HG03571 (cell line): Measurements from ENCODE around the gene DMRT2.

ENCODE experiments used
- ATAC-seq: cut with Tn5 transposase; IDR thresholded peaks from one replicate; pipeline ENCODE4 v1.9.1; 2021; ENCODE audit not compliant: unreplicated experiment

DMRT2 gene

DNA sequence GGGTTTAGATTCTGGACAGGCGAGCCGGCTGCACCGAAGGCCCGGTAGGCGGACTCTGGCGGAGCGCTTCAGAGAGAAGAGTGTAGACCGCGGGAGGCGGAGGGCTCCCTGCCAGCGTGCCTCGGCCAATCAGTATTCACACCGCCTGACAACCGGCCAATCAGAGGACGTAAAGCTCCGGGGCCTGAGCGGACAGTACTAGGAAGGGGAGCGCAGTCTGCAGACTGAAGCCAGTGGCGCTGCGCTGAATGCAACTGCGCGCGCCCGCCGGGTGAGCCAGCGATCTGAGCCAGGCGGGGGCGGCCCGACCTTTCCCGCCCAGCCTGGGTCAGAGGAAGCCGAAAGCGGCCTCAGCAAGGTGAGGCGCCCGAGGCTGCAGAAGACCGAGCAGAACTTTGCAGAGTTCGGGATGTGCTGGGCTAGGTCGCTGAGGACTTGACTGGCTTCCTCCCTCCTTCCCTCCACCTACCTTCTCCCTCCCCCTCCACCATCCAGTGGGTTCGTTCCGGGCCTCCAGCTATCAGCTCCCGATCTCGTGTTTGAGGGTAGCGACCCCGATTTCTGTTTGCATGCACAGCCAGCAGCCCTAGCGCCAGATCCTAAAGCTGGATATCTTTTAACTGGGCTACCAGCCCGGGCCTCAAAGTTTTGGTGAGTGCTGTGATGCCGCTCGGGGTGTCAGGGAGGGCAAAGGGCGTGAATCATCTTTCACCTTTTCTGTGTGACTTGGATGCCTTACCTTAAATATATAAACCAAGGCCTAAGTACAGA, at the start of gene DMRT2:
TSS of gene DMRT2 (plus strand) at position 233 of the 771 bp plus-strand sequence. CDS start 1,257 bp downstream, outside the sequence.
- no peak for ATAC-seq

DNA sequence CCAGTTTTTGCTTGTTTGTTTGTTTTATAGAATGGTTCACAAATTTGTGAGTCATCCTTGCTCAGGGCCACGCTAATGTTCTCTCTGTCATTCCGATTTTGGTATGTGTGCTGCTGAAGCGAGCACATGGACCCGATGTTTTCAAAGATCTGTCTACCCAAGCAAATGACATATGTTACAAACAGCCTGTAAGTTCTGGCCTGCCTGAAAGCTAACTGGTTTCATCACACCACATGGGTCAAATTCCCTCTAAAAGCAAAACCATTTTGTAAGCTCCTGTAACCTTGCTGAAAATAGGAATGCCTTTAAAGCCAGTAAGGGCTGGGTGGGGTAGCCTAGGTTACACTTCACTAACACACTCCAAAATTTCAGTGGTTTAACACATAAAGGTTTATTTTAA, 48.3 kb upstream of the DMRT2 start:
- no peak for ATAC-seq

DNA sequence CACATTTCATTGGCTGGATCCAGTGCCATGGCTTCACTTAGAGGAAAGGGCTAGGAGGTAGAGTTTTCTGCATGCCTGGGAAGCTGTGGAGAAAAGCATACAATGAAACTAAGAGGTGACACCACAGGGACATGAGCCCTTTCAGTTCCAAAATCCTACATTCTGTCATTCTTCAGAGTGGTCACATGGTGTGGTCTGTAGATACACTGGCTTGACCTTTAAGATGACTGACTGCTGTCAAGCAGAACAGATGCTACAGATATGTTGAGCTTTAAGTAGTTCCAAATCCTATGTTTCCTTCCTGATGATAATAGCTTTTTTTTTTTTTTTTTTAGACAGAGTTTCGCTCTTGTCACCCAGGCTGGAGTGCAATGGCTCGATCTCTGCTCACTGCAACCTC, 47.5 kb upstream of the DMRT2 start:
- no peak for ATAC-seq

DNA sequence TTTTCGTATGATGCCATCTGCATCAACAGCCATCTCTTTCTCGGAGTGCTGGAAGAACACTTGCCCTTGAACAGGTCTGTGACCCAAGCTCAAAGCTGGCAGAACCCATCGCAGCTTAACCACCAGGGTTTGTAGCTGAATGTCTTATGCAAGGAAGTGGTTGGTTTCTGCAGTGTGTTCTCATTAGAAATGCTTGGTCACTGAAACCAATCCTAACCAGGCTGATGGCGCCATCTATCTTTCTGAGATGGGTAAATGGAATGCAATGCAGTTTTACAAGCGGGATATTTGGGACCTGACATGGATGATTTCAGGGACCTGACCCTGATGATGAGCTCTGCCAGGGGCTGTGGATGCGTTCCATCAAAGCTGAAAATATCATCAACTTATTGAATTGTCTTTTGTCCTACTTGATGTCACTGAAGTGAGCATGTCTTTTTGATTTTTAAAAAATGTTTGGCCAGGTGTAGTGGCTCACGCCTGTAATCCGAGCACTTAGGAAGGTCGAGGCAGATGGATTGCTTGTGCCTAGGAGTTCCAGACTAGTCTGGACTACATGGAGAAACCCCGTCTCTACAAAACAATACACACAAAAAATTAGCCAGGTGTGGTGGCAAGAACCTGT, 45.0 kb upstream of the DMRT2 start:
- ATAC-seq = no peak

DNA sequence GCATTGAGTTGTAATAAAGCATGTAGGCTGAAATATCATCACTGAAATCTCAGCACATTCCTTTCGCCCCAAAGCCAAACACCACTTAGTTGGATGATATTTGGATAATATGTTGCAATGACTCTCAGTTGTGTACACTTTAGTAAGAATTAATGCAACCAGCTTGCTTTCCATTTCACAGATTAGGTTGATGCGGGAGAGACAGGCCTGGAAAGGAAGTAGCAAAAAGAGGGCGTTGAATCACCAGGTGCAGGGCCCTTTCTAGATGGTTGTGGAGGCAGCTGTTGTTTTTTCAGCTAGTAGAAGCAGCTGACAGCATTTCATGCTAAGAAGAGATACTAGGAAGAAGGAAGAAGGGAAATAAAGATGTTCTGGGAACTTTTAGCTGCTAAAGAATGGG, 42.8 kb upstream of the DMRT2 start:
- no peak for ATAC-seq

DNA sequence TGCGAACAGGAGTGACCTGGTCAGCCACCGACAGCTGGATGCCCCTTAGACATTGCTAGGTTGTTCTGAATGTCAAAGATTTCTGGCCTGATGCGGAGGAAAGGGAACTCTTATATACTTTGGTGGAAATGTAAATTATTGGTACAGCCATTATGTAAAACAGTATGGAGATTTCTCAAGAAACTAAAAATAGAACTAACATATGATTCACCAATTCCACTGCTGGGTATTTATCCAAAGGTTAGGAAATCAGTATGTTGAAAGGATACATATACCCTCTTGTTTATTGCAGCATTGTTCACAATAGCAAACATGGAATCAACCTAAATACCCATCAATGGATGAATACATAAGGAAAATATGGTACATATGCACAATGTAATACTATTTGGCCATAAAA, 41.9 kb upstream of the DMRT2 start:
- no peak for ATAC-seq

DNA sequence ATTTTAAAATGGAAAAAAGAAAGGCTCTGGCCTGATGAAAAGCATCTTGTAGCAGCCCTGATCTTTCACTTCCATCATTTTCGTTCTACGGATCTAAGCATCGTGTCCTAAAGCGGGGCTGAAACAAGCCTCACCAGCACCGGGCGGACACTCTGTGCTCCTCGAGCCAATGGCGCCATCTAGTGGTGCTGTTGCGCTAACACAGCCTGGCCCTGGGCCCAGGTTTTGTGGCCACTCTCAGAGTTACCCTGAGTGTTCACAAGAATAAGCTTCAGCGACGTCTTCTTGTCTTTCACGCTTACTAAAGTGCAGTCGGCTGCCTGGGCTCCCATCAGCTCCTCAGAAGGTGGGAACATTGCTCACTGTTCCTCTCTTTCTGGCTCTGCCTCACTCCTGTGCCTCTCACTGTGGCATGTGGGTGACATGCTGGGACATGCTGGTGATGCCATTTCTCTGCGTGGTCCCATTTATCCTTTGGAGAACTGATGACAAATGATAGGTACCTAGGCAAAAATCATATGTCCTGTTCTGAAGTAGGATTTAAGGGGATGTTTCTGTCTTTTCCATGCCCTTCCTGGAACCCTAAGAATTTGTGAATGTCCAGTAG, 41.0 kb upstream of the DMRT2 start:
- peak; percentile 96 for ATAC-seq

DNA sequence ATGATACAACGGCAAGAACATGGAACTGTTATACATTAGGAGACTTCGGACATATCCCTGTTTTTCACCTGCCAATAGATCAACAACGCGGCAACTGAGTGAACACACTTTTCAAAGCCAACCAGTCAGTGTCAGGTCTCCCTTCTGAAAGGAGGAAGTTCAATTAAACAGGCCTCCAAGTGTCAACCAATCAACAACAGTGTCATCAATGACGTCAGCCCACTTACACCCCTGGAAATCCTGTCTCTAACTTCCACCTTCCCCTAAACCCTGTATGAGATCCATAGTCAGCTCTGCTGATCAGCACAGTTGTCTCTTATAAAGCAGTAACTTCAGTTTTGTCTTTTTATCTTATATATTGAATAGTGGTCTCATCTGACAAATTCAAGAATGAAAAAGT, 37.1 kb upstream of the DMRT2 start:
- ATAC-seq = no peak

DNA sequence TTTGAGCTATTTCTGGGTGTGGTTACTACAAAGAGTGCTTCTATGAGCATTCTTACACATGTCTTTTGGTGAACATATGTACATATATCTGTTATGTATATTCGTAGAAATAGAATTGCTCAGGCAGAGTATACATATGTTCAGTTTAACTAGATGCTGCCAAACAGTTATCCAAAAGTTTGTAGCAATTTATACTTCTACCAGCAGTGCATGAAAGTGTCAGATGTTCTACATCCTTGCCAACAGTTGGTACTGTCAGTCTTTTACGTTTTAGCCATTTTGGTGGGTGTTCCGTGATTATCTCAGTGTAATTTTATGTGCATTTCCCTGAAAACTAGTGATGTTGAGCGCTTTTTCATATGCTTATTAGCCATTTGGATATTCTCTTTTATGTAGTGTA, 35.9 kb upstream of the DMRT2 start:
- no peak for ATAC-seq

DNA sequence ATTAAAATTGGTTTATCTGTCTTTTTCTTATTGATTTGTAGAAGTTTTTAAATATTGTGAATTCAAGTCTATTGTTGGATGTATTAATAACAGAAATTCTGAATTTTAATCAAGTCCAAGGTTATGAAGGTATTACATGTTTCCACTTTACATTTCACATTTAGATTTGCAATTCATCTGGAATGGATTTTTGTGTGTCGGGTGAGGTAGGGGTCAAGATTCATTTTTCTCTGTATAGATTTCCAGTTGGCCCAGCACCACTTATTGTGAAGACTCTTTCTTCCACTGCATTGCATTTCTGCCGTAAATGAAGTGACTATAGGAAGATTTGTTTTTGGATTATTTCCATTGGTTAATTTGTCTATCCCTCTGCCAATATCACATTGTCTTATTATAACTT, 35.5 kb upstream of the DMRT2 start:
- ATAC-seq = no peak

DNA sequence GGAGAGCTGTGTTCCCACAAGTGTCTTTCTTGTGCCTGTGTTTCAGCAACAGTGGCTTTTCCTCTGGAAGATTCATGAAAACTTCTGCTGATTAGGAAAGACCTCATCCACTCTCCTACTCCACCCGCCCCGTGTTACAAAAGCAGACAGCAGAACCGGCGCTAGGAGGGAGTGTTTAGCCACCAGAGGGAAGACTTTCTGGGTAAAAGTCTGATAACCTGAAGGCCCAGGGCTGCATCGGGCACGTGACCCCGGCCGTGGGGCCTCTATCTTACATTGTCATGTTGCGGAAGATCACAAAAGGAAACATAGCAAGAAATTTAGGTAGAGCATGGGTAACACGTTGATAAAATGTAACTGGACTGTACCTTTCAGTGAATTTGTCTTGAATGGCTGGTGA, 32.0 kb upstream of the DMRT2 start:
- no peak for ATAC-seq

DNA sequence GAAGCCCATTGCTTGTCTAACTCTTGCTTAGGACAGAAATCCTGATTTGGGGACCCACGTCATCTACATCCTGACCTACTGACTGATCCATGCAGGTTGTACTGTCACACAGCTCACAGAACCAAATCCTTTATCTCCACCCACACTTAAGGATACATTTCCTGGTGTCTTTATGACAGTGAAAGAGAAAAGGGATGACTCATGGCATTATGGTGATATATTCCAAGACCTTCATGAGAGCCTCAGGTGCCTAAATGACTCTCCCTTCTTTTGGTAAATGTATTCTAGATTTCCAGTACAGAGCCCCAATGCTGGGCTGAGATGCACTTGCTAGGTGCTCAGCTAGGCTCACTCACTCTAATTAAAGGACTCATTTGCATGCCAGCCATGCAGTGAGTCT, 26.0 kb upstream of the DMRT2 start:
- no peak for ATAC-seq

DNA sequence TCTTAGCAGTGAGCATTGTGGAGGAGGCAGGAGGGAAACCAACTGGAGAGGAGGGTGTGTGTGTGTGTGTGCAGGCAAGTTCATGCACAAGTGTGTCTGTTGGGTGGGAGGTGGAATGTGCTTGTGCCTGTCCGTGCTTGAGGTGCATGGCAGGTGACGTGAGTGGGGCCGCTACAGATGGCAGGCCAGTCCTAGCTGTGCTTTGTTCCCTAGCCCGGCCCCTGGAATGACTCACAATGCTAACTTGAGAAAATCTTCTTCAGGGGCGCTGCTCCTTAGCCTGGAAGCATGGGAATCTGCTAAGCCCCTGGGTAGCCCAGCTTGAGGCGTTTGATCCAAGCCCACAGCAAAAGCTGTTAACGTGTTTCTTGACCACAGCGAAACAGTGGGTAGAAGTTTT, 25.0 kb upstream of the DMRT2 start:
- no peak for ATAC-seq

DNA sequence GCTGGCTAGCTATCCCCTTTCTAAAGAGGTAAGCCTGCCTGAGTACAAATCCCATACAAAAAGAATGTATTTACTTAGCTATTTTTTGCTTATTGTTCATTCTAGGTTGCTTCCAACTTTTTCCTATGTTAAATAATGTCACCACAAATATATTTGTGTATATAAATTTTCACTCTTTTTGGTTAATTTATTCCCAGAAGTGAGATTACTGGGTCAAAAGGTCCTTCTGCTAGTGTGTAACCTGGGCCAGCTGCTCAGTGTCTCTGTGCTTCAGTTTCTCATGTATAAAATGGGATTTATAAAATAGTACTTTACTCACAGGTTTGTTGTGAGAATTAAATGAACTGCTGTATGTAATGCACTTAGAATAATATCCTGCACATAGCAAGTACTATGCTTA, 23.9 kb upstream of the DMRT2 start:
- no peak for ATAC-seq

DNA sequence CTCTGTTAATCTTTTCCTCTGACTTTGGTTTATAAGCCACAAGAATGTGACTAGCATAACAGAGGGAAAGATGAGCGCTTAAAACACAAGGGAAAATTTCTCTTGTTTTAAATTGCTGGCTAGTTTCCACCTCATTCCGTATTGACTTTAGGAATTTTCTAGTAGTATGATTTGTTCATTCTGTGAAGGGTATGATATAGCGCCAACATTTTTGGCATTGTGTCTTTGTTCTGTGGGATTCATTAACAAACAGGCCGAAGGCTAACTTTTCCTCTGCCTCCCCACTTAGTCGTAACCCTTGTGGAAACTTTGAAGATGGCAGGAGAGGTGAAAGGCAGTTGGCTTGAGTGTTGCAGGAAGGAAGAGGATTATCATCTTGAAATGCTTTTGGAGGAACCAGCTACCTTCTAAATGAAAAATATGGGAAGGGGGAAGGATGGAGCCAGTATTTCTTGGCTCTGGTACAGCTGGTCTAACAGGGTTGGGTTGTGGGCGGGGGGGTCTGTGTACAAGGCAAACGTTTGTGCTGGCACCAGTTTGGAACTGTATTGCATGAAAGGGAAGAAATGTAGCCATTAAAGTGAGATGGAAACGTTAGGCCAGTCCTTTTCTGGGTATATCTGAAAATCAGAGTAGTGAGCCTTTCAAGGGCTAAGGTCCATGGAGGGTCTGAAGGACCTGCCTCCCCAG, 21.5 kb upstream of the DMRT2 start:
- no peak for ATAC-seq

DNA sequence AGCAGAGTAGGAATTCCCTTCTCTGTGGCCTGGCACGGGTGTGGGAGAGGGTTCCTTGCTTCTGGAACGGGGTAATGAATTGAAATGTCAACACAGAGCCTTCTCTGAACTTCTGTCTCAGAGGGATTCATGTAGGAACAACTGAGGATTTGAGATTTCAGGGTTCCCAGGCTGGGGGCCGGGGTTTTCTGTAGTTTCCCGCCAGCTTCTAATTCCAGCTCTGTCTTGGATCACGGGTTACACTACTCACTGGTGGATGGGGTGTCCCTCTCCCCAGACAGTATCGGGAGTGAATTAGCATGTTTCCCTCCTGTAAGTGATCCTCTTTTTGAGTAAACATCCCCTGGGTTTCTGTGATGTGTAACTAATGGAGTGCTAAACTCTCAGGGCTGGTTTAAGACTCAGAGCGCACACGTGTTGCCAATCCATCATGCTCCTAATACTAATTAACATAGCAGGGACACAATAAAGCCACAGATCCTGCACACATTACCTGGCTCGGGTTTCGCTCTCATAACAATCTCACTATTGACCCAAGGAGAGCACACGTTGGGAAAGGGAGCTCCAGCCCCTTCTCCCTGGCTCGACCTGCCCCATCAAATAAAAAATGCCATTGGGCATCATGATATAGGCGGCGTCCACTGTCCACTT, 18.1 kb upstream of the DMRT2 start:
- ATAC-seq = no peak

DNA sequence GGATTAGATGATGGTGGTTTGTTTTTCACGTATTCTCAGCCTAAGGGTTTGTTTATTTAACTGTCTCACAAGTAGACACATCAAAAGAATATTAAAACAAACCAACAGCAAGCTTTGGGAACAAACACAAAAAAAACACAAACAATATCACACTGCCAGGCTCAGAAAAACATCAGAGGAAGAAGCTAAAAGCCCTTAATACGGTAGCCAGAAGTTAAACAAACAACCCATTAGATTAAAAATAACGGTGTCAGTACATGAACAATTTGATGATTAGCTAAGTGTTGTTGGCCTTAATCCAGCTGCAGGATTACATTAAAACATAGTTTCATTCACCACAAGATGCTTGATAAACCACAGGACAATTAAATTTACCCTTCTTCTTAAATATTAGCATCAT, 15.9 kb upstream of the DMRT2 start:
- ATAC-seq = no peak

DNA sequence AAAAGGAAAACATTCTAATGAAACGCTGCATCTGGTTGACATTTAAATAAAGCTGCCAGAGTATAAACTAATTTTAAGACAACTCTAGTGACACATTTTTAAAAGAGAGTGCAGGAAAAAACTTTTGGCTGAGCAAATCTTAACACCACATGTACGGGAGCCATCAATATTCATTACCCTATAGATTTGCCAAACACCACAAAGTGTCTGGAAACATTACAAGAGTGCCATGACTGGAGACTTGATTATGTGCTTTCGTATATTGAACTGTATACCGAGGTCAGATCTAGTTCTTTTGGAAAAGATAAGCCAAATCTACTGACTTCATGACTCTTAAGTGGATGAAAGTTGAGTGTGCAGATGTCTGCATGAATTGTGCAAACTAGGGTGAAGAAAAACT, 10.6 kb upstream of the DMRT2 start:
- no peak for ATAC-seq

DNA sequence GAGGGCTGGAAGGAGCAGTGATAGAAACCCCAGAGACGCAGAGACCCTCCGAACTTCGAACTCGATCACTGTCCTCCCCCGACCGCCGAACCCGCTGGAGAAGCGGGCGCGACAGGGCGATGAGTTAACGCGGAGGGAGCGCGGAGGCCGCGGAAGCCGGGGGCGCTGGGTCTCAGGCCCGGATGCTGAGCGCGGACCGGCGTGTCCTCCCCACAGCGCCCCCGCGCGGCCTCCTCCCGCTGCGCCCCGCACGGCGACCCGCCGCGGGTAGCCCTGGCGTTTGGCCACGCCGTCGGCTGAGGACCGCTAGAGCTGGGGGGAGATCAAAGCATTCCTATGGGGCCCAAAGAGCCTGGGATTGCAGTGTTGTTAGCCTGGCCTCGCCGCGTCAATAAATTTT, 7.7 kb upstream of the DMRT2 start:
- ATAC-seq = no peak

DNA sequence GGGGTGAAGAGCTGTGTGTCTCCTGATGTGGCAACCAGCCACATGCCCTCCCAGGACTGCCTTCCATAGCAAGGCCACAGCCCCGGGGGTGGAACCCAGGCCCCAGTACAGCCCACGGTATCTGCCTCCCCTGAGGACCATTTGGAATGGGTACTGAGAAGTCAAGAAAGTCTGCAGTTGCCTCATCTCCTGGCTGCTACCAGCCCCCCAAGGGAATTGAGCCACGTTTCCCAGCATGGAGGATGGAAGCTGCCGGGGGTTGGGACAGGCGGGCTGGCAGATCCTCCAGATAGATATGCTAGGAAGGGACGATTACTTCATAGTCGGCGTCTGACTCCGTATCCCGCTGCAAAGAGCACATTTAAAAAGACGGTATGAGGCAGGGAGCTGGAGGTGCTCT, 5.5 kb upstream of the DMRT2 start:
- no peak for ATAC-seq
